ENCODE data around the gene CAMTA1.
A peak's percentile ranks its signal among the peaks of the same experiment; 100 is the strongest.
"Not testable (repeated sequence)": the region's sequence is repeated elsewhere in the genome, so short reads cannot be mapped to it uniquely, and the experiment has no call there.

CAMTA1 gene

GRCh38 chr1:7690496-7691182, 905.4 kb downstream of the CAMTA1 start:
- DNase-seq (ENCODE audit: low read depth, low spot score) = no peak

- no peak for DNase-seq (ENCODE audit: low read depth, low spot score)
Observed at GRCh38 chr1:7691576-7691975, 906.3 kb downstream of the CAMTA1 start.

GRCh38 chr1:7692005-7692404, 906.8 kb downstream of the CAMTA1 start:
- DNase-seq (ENCODE audit: low read depth, low spot score) = no peak

- not testable (repeated sequence) for DNase-seq (ENCODE audit: low read depth, low spot score)
Observed at GRCh38 chr1:7693037-7693436, 907.8 kb downstream of the CAMTA1 start.

GRCh38 chr1:7693662-7694061, 908.4 kb downstream of the CAMTA1 start:
- no peak for DNase-seq (ENCODE audit: low read depth, low spot score)

- no peak for DNase-seq (ENCODE audit: low read depth, low spot score)
Observed at GRCh38 chr1:7694600-7695496, 909.6 kb downstream of the CAMTA1 start.

GRCh38 chr1:7695497-7696117, 910.4 kb downstream of the CAMTA1 start:
- DNase-seq (ENCODE audit: low read depth, low spot score) = no peak

GRCh38 chr1:7698641-7699040, 913.4 kb downstream of the CAMTA1 start:
- no peak for DNase-seq (ENCODE audit: low read depth, low spot score)

- DNase-seq (ENCODE audit: low read depth, low spot score) = peak; percentile 47
Observed at GRCh38 chr1:7702365-7702764, 917.1 kb downstream of the CAMTA1 start.

GRCh38 chr1:7703321-7704213, 918.3 kb downstream of the CAMTA1 start:
- DNase-seq (ENCODE audit: low read depth, low spot score) = peak; percentile 13

- DNase-seq (ENCODE audit: low read depth, low spot score) = peak; percentile 92
Observed at GRCh38 chr1:7704214-7705047, 919.2 kb downstream of the CAMTA1 start.

GRCh38 chr1:7705048-7705907, 920.0 kb downstream of the CAMTA1 start:
- DNase-seq (ENCODE audit: low read depth, low spot score) = peak; percentile 46

GRCh38 chr1:7705908-7706216, 920.6 kb downstream of the CAMTA1 start:
- DNase-seq (ENCODE audit: low read depth, low spot score) = no peak

- no peak for DNase-seq (ENCODE audit: low read depth, low spot score)
Observed at GRCh38 chr1:7707527-7707926, 922.3 kb downstream of the CAMTA1 start.

- not testable (repeated sequence) for DNase-seq (ENCODE audit: low read depth, low spot score)
Observed at GRCh38 chr1:7708065-7708464, 922.8 kb downstream of the CAMTA1 start.

- DNase-seq (ENCODE audit: low read depth, low spot score) = no peak
Observed at GRCh38 chr1:7710859-7711258, 925.6 kb downstream of the CAMTA1 start.

GRCh38 chr1:7712731-7713323, 927.6 kb downstream of the CAMTA1 start:
- no peak for DNase-seq (ENCODE audit: low read depth, low spot score)

GRCh38 chr1:7716506-7716905, 931.3 kb downstream of the CAMTA1 start:
- DNase-seq (ENCODE audit: low read depth, low spot score) = no peak

GRCh38 chr1:7717748-7718368, 932.6 kb downstream of the CAMTA1 start:
- DNase-seq (ENCODE audit: low read depth, low spot score) = peak; percentile 23
